ENCODE results near the gene ATG2A.

Gene ATG2A

DNA sequence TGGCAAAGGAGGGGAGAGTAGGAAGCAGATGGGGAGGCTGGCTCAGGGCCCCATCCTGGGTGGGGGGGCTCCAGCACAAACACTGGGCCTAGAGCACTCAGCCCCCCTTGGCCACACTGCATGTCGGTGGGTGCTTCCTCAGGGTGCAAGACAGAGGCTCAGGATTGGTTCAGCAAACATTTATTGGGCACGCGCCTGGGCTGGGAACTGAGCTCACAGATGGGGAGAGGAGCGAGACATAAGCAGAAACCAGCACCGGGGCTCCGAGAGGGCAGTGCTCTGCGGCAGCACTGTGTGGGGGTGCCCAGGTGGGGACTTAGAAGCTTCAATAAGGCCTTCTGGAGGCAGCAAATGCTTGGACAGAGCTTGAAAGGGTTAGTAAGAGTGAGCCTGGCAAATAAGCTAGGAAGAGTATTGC lies 26.5 kb downstream of the ATG2A start:
- no peak for DNase-seq
- in situ Hi-C loops (cut with MboI; ENCODE audit: low pct_unique_long_range_greater_than_20kb, low sequenced_read_pairs) = no loop called here

DNA sequence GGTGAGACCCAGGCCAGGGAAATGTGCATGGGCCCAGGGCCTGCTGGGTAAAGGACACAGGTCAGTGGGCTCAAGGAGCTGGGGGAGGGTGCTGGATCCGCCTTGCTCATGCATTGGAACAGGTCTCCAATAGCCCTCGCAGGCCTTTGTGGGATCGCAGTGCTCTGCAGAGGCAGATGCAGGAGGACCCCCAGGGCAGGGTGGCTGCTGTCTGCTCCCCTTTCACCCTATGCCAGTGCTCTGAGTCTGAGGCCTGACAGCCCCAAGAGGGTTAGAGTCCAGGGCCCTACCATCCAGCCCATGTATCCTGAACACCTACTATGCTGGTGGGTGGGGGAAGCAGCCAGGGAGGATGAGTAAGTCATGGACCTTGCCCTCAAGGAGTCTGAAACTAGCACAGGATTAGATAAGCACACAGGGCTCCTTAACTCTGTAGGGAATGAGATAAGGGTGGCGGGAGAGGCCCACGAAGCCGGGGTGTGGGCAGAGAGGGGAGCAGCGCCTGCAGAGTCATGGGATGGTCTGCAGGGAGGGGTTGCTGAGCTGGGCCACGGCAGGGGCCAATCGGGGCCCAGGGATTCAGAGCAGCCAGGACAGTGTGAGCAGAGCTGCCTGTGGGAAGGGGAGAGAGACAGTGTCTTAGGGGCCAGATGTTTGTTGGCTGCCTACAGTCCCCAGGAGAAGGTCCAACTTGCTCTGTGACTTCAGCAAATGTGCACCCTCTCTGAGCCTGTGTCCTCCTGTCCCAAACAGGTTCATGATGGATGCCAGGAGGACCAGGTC lies 28.1 kb downstream of the ATG2A start:
- peak; percentile 24 for DNase-seq
- in situ Hi-C loops (cut with MboI; ENCODE audit: low pct_unique_long_range_greater_than_20kb, low sequenced_read_pairs) = no loop called here

DNA sequence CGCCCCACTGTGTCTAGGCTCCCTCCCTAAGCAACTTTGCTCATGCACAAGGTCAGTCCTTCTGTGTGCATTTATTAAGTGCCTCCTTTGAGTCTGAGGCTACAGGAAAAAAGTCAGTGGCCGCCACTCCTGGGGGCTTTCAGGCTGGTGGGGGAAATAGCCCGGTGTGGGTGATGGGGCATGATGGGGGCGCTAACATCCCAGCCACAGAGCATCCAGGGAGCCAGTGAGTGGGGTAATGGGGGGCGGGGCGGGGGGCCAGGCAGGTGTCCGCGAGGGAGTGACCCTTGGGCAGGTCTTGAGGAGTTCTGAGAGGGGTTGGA lies 28.6 kb downstream of the ATG2A start:
- DNase-seq = no peak
- in situ Hi-C loops (cut with MboI; ENCODE audit: low pct_unique_long_range_greater_than_20kb, low sequenced_read_pairs) = no loop called here

DNA sequence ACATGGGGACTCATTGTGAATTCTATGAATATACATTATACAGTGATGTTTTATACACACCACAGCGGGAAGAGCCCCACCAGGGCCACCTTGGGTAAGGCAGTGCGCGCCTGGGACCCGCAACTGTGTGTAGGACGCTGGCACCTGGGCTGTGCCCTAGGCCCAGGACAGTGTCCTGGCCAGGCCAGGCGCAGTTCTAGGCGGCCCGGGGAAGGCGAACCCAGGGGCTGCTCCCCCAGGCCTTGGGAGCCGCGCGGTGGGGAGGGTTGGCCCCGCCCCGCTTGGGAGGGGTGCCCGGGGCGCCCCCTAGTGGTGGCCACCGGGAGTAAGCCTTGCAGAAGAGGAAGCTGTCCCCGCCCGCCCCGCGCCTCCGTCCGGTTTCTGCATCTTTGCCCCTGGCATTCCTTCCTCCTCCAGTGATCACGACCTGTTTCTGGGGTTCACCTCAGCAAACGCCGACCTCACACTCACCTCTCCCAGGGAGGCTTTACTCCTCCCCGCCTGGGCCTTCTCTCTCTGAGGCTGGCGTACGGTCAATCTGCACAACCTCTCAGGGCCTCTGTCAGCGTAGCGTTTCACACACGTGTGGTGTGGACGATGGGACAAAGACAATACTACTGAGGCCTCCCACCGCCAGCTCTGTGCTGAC lies 29.1 kb downstream of the ATG2A start:
- in situ Hi-C loops (cut with MboI; ENCODE audit: low pct_unique_long_range_greater_than_20kb, low sequenced_read_pairs) = no loop called here
- DNase-seq = peak; percentile 84

DNA sequence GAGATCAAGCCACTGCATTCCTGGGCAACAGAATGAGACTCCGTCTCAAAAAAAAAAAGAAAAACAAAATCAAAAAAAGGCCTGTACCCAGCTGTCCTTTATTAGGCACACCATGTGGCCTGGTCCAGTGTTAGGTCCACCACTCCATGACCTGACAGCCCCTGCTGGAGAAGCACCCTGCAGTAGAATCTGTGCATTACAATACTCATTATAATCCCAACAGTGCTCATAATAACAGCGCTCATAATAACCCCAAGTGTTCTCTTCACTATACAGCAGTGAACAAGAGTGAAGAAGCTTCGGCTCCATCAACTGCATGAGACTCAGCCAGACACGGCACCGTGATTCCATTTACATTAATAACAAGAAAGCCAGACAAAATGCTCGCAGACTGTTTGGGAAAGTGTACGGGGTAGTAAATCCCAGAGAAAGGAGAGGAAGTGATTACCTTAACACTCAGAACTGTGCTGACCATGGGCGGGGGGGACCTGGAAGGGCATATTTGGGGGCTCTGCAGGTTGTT lies 29.7 kb downstream of the ATG2A start:
- DNase-seq = no peak
- in situ Hi-C loops (cut with MboI; ENCODE audit: low pct_unique_long_range_greater_than_20kb, low sequenced_read_pairs) = no loop called here

DNA sequence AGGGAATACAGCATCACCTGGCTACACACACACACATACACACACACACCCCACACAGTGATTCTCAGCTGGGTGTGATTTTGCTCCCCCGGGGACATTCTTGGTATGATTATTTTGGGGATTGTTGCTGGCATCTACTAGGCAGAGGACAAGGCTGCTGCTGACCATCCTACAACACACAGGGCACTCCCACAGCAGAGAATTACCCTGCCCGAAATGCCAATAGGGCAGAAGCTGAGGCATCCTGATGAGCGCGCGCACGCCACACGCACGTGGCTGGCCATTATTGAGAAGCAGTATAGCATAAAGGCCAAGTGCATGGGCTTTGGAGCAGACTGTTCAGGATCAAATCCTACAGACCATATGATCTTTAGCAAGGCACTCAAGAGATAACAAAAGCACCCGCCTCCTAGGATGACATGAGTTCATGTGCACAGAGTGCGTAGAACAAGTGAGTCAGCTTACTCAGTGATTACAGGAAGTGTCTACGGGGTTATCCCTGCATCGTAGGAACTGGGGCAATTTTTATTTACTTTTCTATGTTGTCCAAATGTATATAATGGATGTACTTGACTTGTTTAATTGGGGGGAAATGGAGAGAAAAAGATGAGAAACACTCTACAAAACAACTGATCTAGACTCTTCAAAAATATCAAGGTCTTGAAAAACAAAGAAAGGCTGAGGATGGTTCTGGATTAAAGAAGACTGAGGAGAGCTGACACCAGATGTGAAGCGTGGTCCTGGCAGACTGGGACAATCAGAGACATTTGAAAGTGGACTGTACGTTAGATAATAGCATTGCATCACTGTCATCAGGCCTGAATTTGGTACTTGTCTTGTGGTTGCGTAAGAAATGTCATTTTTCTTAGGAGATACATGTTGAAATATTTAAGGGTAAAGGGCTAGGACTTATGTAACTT lies 31.4 kb downstream of the ATG2A start:
- in situ Hi-C loops (cut with MboI; ENCODE audit: low pct_unique_long_range_greater_than_20kb, low sequenced_read_pairs) = no loop called here
- peak; percentile 15 for DNase-seq

DNA sequence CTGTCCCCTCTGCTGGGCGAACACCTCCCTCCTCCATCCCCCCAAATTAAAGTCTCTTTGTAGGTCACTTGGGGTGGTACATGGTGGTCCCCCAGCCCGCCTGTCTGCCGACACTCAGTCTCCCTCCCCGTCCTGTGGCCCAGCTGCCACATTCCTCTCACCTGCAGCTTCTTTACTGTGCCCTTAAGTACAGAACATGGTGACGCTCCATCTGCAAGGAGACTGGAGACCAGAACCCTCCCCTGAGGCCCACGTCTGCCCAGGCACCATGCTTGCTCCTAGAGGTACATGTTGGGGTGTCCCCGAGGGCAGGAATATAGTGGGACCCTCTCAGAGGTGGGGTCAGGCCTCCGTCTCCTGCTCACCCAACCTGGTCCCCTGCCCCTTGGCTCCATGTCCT lies 33.0 kb downstream of the ATG2A start:
- DNase-seq = no peak
- in situ Hi-C loops (cut with MboI; ENCODE audit: low pct_unique_long_range_greater_than_20kb, low sequenced_read_pairs) = no loop called here

DNA sequence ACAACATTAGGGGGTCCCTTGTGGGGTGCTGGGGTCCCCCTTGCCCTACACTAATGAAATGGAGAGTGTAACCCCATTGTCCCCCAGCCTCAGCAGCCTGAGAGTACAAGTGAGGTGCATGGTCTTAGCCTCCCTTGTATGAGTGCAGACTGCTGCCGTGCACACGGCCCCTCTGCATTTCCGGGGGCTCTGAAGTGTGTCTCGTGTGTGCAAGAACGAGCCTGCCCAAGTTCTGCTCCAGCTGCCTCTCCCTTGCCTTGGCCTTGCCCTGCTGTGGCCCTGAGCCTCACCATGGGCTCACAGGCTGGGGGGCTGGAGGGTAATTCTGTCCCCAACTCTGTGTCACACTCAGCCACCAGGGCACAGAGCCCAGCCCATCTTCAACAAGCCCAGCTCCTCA lies 33.4 kb downstream of the ATG2A start:
- no peak for DNase-seq
- in situ Hi-C loops (cut with MboI; ENCODE audit: low pct_unique_long_range_greater_than_20kb, low sequenced_read_pairs) = no loop called here

DNA sequence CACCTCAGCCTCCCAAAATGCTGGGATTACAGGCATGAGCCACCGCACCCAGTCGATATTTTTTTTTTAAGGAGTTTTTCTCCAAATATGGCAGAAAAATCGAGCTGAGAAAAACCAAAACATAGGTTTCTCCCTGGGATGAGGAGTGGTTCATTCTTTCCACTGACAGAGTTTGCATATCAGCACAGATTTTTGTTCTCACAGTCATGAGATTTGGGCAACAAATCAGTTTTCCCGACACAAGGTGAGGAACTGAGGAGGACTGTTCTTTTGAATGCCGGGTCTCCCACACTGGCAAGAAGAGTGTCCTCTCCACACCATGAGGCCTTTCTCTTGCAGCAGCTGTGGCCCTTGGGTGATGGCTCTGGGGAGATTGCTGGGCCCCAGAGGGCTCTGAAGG lies 34.8 kb downstream of the ATG2A start:
- in situ Hi-C loops (cut with MboI; ENCODE audit: low pct_unique_long_range_greater_than_20kb, low sequenced_read_pairs) = no loop called here
- DNase-seq = no peak

DNA sequence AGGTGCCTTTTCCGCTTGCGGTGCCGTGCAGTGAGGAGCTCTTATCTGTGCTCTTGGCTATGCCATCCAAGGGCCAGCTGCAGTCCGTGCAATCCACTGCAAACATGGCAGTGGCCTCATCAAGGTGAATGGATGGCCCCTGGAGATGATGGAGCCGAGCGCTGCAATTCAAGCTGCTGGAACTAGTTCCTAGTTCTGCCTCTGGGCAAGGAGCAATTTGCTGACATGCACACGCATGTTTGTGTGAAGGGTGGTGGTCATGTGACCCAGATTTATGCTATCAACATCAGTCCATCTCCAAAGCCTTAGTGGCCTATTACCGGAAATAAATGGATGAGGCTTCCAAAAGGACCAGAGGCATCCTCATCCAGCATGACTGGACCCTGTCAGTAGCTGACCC lies 35.5 kb downstream of the ATG2A start:
- DNase-seq = no peak
- in situ Hi-C loops (cut with MboI; ENCODE audit: low pct_unique_long_range_greater_than_20kb, low sequenced_read_pairs) = no loop called here

DNA sequence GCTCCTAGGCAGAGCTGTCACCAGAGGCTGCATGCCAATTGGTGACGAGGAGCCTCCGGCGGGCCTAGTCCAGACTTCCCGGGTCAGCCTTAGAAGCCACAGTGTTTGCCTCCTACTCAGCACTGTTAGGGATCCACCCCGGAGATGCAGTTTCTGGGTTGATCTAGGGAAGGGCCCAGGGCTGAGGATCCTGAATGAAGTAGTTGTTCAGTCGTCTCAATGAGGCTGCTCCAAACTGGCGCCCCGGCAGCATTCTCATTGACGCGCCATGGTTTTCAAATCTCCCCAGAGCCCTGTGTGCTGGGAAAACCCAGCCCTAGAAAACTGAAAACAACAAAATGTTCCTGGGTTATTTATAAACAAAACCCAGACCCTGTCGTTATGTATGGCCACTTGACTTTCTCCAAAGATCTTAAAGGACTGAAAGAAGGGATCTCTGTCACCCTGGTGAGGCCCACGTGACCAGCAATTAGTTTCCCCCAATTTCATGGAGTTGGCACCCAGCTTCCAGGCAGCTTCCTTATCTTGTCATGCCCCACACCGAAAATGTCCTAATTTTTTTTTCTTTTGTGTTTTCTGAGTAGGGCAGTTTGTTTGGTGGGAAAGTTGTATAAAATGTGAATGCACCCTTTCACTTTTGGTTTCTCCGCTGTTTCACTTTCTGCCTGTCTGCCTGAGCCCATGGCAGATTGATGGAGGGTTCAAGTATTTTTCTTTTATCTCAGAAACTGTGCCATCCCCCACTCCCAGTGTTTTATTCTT lies 36.6 kb downstream of the ATG2A start:
- no peak for DNase-seq

DNA sequence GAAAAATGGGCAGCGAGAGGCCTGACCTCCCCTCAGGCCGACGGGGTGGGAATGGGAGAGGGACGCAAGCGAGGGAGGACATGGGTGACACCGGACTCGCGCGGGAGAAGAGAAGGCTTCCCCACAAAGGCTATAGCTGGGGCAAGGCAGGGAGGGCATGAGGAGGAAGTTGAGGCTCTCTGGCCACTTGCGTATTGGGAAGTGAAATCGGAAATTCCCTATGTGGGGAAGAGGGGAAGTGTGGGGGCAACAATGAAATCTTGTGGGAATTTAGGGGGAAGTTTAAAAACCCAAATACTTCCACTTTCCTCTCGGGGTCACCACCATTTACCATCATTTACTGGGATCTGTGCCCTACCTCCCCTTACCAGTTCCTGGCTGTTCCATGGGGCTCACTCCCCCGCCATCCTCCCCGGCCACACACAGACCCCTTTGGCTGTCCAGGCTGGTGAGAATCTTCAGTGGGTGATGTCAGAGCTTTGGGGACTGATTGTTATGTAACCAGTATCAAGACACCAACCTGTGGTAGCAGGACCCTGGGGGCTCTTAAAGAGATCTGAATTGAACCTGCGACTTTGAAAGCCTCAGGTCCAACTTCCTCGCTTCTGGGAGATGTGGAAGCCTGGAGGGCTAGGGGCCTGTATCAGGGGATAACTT lies 37.6 kb downstream of the ATG2A start:
- in situ Hi-C loops (cut with MboI; ENCODE audit: low pct_unique_long_range_greater_than_20kb, low sequenced_read_pairs) = no loop called here
- peak; percentile 44 for DNase-seq

More for the DNA sequence above, 36.6 kb downstream of the ATG2A start:
- in situ Hi-C loops (cut with MboI; ENCODE audit: low pct_unique_long_range_greater_than_20kb, low sequenced_read_pairs) = no loop called here

DNA sequence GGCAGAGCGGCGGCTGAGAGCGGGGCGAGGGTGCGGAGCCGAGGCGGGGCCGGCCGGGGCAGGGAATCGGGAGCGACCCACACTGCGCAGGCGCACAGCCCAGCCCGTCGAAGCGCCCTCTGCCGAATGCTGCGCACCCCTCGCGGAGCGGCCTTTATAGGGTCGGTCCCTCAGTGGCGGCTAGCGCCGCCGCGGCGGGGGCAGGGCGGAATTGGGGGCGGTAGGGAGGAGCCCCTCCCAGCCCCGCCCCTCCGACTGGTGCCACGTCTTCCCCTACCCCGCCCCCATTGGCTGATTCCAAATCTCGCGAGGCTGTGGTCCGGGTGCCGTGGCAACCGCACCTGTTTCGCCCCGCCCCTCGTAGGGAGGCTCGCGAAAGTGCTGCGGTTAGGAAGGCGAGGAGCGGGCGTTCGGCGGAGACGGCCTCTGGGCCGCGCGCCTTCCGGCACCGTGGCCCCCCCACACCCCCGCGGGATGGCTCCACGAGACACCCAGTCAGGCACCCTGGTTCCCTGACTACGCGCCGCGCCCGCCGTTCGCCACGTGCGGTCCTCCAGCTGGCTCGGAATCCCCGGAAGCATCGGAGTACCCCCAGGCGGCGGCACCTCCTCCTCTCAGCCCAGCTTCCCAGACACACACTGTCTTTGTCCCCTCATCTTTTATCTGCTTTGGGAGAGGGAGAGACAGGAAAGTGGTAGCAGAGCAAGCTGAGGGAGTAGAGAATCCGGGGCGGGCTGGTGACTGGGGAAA lies 38.3 kb downstream of the ATG2A start, which contains the start of gene EHD1:
TSS of gene EHD1 (minus strand) at position 128 of the 750 bp plus-strand sequence. CDS start 157 bp downstream, outside the sequence.
- DNase-seq = peak; percentile 98
- in situ Hi-C loops (cut with MboI; ENCODE audit: low pct_unique_long_range_greater_than_20kb, low sequenced_read_pairs) = no loop called here

DNA sequence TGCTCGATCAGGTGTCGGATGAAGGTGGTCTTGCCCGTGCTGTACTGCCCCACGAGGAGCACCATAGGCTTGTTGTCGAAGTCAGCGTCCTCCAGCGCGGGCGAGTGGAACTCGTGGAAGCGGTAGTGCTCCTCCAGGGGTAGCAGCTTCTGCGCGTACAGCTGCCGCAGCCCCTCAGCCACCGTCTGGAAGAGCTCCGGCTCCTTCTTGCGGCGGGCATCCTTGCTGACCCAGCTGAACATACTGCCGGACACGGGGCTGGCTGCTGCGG lies 38.9 kb downstream of the ATG2A start:
- DNase-seq = no peak
- in situ Hi-C loops (cut with MboI; ENCODE audit: low pct_unique_long_range_greater_than_20kb, low sequenced_read_pairs) = no loop called here

DNA sequence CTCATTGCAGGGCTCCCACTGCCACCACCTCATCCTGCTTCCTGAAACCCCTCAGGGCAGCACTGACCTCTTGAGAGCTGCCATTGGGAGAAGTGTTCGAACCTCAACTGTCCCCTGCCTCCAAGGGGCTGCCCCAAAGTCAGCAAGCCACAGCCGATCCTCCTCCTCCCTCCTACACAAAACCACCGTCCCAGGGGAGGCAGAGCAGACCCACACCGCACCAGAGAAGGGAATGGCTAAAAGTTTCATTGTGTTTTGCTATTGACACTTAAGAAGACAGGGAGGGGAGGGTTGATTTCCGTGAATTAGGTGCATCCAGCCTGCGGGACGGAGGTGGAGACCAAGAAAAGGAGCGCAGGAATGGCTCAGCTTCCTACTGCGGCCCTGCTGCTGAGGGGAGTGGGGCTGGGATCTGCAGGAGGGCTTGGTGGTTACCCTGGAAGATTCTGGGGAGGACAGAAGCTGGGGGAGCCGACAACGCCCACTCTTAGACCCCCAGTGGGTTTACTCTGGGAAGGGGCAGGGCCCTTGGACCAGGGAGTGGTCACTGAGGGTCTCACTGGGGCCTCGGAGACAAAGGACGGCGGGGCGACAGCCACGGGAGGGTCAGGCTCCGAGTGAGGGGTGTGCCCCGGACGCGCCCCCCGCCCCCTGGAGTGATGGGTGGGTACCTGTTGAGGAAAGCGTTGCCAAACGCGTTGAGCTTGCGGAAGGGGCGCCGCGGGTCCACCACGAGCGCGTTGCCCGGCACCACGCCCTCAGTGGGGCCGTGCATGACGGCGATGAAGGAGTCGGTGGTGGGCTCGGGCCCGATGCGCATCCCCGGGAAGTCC lies 39.4 kb downstream of the ATG2A start:
- peak; percentile 59 for DNase-seq
- in situ Hi-C loops (cut with MboI; ENCODE audit: low pct_unique_long_range_greater_than_20kb, low sequenced_read_pairs) = no loop called here

DNA sequence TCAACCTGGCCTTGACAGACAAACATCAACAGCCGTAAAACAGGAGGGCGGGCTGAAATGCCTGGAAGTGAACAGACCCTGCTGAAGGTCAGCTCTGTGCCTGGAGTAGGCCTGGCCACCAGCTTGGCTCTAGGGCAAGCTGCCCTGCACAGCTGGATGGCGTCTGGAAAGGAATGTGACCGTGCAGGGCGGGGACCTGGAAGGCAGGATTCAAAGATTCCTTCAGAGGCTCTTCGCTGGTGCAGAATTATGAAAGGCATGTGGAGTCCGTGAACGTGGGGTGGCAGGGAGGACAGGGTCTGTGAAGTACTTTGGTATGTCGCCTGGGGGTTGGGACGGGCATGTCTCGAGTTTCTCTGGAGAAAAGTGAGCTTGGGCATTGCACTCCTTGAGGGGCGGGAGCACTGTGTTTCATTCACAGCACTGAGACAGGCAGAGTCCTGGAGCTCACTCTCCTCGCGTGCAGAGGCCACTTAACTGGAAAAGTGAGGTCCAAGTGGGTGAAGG lies 40.1 kb downstream of the ATG2A start:
- DNase-seq = no peak
- in situ Hi-C loops (cut with MboI; ENCODE audit: low pct_unique_long_range_greater_than_20kb, low sequenced_read_pairs) = no loop called here

DNA sequence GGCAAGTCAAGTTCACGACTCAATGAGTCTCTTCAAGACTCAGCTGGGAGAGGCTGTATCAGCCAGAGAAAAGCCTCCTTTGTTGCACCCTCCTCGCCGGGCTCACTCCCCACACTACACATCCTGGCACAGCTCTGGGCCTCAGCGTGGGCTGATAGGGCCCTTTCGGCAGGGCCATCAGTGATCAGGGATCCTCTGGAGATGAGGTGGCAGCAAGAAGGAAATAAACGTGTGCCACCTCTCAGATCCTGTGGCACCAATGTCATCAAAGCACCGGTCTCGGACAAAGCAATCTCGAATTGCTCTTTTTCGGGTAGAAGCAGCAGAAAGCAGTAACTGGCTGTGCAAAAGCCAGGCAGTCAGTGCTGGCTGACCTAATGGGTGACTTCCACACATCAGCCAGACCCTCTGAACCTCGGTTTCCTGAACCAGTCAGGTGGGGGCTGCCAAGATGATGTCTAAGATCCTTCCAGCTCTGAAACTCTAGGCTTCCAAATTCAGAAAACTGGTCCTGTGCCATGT lies 40.7 kb downstream of the ATG2A start:
- in situ Hi-C loops (cut with MboI; ENCODE audit: low pct_unique_long_range_greater_than_20kb, low sequenced_read_pairs) = no loop called here
- no peak for DNase-seq

Data from KBM-7 (cell line).